ENCODE results near the gene RIT2.

DNA sequence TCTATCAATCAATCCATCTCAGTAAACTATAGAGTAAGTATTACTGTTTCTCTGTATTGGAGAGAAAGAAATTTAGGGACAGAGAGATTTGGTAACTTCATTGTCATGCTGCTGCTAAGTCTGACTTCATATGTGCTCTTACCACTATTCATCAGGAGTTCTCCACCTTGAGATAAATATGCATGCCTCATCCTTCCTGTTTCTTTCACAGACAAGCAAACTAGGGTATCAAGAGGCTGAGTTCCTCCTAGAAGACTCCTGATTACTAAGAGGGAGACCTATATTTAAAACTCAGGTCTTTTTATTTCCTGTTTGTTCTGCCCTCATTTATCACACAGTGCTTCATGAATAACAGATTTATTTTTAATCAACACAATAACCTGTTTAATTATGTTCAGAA lies 34.1 kb downstream of the RIT2 start:
- TF ChIP-seq MYNN (tag by site-specific recombination; IDR thresholded peaks at IDR 0.05; ENCODE audit: borderline replicate concordance) (no peak), ZNF366 (tag by site-specific recombination; conservative IDR thresholded peaks at IDR 0.05) (no peak), YY1 (tag by site-specific recombination; IDR thresholded peaks at IDR 0.05) (no peak), SP7 (tag by site-specific recombination; IDR thresholded peaks at IDR 0.05) (no peak), KLF9 (tag by site-specific recombination; IDR thresholded peaks at IDR 0.05; ENCODE audit: low read depth) (no peak)
- TF ChIP-seq, protein P1, sequence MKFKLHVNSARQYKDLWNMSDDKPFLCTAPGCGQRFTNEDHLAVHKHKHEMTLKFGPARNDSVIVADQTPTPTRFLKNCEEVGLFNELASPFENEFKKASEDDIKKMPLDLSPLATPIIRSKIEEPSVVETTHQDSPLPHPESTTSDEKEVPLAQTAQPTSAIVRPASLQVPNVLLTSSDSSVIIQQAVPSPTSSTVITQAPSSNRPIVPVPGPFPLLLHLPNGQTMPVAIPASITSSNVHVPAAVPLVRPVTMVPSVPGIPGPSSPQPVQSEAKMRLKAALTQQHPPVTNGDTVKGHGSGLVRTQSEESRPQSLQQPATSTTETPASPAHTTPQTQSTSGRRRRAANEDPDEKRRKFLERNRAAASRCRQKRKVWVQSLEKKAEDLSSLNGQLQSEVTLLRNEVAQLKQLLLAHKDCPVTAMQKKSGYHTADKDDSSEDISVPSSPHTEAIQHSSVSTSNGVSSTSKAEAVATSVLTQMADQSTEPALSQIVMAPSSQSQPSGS (tag by site-specific recombination; IDR thresholded peaks at IDR 0.05; ENCODE audit: low read depth): no peak
- TF ChIP-seq, protein P2, sequence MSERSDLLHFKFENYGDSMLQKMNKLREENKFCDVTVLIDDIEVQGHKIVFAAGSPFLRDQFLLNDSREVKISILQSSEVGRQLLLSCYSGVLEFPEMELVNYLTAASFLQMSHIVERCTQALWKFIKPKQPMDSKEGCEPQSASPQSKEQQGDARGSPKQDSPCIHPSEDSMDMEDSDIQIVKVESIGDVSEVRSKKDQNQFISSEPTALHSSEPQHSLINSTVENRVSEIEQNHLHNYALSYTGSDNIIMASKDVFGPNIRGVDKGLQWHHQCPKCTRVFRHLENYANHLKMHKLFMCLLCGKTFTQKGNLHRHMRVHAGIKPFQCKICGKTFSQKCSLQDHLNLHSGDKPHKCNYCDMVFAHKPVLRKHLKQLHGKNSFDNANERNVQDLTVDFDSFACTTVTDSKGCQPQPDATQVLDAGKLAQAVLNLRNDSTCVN (tag by site-specific recombination; optimal IDR thresholded peaks at IDR 0.05): no peak
- TF ChIP-seq, protein P3, sequence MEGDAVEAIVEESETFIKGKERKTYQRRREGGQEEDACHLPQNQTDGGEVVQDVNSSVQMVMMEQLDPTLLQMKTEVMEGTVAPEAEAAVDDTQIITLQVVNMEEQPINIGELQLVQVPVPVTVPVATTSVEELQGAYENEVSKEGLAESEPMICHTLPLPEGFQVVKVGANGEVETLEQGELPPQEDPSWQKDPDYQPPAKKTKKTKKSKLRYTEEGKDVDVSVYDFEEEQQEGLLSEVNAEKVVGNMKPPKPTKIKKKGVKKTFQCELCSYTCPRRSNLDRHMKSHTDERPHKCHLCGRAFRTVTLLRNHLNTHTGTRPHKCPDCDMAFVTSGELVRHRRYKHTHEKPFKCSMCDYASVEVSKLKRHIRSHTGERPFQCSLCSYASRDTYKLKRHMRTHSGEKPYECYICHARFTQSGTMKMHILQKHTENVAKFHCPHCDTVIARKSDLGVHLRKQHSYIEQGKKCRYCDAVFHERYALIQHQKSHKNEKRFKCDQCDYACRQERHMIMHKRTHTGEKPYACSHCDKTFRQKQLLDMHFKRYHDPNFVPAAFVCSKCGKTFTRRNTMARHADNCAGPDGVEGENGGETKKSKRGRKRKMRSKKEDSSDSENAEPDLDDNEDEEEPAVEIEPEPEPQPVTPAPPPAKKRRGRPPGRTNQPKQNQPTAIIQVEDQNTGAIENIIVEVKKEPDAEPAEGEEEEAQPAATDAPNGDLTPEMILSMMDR (tag by site-specific recombination; IDR thresholded peaks at IDR 0.05): no peak
- TF ChIP-seq, protein P4, sequence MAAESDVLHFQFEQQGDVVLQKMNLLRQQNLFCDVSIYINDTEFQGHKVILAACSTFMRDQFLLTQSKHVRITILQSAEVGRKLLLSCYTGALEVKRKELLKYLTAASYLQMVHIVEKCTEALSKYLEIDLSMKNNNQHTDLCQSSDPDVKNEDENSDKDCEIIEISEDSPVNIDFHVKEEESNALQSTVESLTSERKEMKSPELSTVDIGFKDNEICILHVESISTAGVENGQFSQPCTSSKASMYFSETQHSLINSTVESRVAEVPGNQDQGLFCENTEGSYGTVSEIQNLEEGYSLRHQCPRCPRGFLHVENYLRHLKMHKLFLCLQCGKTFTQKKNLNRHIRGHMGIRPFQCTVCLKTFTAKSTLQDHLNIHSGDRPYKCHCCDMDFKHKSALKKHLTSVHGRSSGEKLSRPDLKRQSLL (tag by site-specific recombination; IDR thresholded peaks at IDR 0.05): no peak
